WI38 (cell line): ENCODE results near the gene SPAG8.

Experiments
- H3K4me3 ChIP-seq: 2 replicates; pipeline ENCODE4 v1.5.1; 2011; ENCODE audit warnings: low read depth, mild to moderate bottlenecking, control low read depth, low read length
- TF ChIP-seq, protein P1 (sequence below): IDR thresholded peaks from 2 replicates; pipeline ENCODE4 v1.5.1; 2012; ENCODE audit warnings: low read depth, mild to moderate bottlenecking, control low read depth, low read length

Gene SPAG8

DNA sequence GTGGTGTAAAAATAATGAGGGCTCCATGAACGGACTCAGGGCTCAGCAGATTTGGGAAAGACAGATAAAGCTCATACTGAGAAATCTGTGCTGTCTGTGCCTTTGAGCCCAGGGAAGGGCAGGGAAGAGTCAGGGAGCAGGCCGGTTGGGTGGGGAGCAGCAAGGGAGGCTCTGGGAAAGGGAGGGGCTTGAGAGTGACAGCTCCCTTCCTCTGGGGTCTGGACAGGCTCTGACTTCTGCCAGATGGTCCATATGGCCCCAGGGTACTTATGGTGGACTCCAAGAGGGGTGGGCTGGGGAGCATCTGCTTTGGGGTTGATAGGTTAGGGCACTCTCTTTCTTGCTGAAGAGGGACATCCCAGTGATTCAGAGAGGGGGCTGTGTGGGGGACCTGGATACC, 18.6 kb downstream of the SPAG8 start:
- H3K4me3 ChIP-seq, result peak overlapping the region; percentile 29
- TF ChIP-seq, protein P1, sequence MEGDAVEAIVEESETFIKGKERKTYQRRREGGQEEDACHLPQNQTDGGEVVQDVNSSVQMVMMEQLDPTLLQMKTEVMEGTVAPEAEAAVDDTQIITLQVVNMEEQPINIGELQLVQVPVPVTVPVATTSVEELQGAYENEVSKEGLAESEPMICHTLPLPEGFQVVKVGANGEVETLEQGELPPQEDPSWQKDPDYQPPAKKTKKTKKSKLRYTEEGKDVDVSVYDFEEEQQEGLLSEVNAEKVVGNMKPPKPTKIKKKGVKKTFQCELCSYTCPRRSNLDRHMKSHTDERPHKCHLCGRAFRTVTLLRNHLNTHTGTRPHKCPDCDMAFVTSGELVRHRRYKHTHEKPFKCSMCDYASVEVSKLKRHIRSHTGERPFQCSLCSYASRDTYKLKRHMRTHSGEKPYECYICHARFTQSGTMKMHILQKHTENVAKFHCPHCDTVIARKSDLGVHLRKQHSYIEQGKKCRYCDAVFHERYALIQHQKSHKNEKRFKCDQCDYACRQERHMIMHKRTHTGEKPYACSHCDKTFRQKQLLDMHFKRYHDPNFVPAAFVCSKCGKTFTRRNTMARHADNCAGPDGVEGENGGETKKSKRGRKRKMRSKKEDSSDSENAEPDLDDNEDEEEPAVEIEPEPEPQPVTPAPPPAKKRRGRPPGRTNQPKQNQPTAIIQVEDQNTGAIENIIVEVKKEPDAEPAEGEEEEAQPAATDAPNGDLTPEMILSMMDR, result no peak

GRCh38 chr9:35792826-35793225, 19.2 kb downstream of the SPAG8 start:
- H3K4me3 ChIP-seq, result peak overlapping the region; percentile 29
- TF ChIP-seq, protein P1, result no peak

DNA sequence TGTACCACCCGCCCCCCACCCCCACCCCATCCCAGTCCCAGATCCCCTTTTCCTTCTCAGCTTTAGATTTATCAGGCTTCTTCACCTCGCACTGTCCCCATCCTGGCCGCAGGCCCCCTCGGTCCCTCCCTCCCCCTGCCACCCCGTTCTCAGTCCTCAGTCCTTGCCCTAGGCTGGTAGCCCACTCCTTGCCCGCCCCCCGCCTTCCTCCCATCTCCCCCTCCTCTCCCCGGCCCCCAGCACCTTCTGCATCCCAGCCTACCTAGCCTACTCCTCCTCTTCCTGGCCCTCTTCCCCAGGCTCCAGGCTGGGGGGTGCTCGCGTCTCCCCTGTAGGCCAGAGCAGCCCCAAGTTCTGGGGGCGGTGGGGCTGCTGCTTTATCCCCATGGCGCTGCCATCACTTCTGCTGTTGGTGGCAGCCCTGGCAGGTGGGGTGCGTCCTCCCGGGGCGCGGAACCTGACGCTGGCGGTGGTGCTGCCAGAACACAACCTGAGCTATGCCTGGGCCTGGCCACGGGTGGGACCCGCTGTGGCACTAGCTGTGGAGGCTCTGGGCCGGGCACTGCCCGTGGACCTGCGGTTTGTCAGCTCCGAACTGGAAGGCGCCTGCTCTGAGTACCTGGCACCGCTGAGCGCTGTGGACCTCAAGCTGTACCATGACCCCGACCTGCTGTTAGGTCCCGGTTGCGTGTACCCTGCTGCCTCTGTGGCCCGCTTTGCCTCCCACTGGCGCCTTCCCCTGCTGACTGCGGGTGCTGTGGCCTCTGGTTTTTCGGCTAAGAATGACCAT, 19.8 kb downstream of the SPAG8 start:
- peak overlapping the region; percentile 58 for H3K4me3 ChIP-seq
- TF ChIP-seq, protein P1, result no peak

DNA sequence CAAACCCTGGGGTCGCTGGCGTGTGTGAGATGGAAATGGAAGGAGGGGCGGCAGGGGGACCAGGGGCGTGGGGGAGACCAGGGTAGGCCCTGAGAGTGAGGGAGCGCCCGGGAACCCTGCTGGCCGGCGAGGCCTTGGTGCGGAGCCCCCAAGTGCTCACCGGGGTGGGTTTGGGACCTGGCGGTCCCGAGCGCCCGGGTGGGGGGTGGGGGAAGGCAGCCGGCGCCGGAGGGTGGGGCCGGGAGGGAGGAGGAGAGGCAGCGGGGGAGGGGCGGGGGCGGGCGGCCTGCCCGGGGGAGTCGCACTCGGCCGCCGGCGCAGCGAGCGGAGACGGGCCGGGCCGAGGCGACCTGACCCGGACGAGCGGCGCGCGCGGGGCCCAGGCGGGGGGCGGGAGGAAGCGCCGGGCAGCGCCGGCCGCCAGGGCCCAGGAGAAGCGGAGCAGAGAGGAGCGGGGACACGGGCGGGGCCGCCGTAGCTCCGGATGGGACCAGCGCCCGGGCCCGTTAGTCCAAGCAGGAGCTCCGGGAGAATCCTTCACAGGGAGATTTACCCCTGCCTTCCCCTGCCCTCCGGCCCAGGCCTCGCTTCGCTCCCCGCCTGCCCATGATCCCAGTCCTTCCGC, 20.7 kb downstream of the SPAG8 start, which contains the start of gene NPR2:
NPR2 (plus strand) TSS at position 295 of the 625 bp plus-strand sequence. CDS start 818 bp downstream, outside the sequence.
- TF ChIP-seq, protein P1, result no peak
- H3K4me3 ChIP-seq, result peak within 1 kb of the TSS; percentile 58

- TF ChIP-seq, protein P1, result peak; percentile 79
- H3K4me3 ChIP-seq, result no peak overlapping the region
Observed at GRCh38 chr9:35790385-35791296, 21.4 kb downstream of the SPAG8 start.

DNA sequence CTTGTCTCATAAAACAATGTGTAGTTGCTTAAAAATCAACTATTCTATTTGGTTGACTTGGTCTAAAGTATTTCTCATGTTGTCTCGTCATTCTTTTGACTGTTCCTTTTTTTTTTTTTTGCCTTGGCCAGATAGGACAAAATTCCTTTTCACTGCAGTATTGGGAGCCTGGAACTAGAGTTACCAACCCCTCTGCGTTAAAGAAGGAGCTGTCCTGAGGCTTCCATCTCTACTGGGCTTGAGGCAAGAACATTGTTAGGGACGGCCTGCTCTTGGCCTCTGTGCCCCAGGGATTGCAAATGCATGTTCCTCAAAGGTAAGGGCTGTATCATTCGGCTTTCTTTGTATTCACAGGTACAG, 22.1 kb downstream of the SPAG8 start:
- no peak overlapping the region for H3K4me3 ChIP-seq
- TF ChIP-seq, protein P1, result no peak
